IMR-90 (cell line): ENCODE measurements around the gene DLG4. TPM values are rescaled to one million over a fixed set of nuclear protein-coding genes. Genes with fewer than 3 reads are reported as not detected.

Experiments used
- ATAC-seq: fragments of 200-7000 bp; cut with Tn5 transposase; 2 replicates; pipeline ENCODE4 v1.9.1; 2020; ENCODE audit warnings: low read depth, mild to moderate bottlenecking, moderate library complexity
- BruUV-seq: library from RNA; stranded (reverse); fragments of 400-500 nt; replicated peaks from 2 replicates; lab custom pipeline; 2021; lab: Mats Ljungman, UMichigan
- CTCF ChIA-PET: fragments of 300-600 bp; formaldehyde crosslinking; extraction: SDS; loops from one replicate; lab custom pipeline; 2021; ENCODE audit warnings: antibody characterized with exemption; lab: Yijun Ruan, JAX
- POLR2A ChIA-PET: fragments of 300-600 bp; sonication (Branson Sonifier 250); formaldehyde crosslinking; loops from one replicate; lab custom pipeline; 2022; ENCODE audit warnings: antibody characterized with exemption; ENCODE audit not compliant: unreplicated experiment; lab: Charles Lee
- DNase-seq: peaks from one replicate; pipeline ENCODE4 v3.0.0; 2013
- H2AFZ ChIP-seq: replicated peaks from 2 replicates; pipeline ENCODE3; 2013; ENCODE audit warnings: low read length, mild to moderate bottlenecking; ENCODE audit not compliant: poor library complexity
- H2AK5ac ChIP-seq: 2 replicates; pipeline ENCODE4 v1.6.1; 2013; ENCODE audit warnings: low read depth, low read length, inconsistent platforms
- H2AK9ac ChIP-seq: replicated peaks from 2 replicates; pipeline ENCODE3; 2013; ENCODE audit warnings: mild to moderate bottlenecking, low read depth, low read length, moderate library complexity; ENCODE audit not compliant: poor library complexity
- H2BK120ac ChIP-seq: 2 replicates; pipeline ENCODE4 v1.6.1; 2013; ENCODE audit warnings: low read depth, low read length, inconsistent platforms
- H2BK15ac ChIP-seq: 3 replicates; pipeline ENCODE4 v1.6.1; 2013; ENCODE audit warnings: low read depth, low read length, inconsistent platforms
- H2BK20ac ChIP-seq: 2 replicates; pipeline ENCODE4 v1.6.1; 2013; ENCODE audit warnings: low read depth, mild to moderate bottlenecking, inconsistent platforms, low read length, moderate library complexity
- H2BK5ac ChIP-seq: 2 replicates; pipeline ENCODE4 v1.6.1; 2013; ENCODE audit warnings: mild to moderate bottlenecking, low read depth, low read length, inconsistent platforms; ENCODE audit not compliant: poor library complexity, severe bottlenecking
- H3K14ac ChIP-seq: replicated peaks from 2 replicates; pipeline ENCODE4 v1.6.1; 2013; ENCODE audit warnings: low read depth, low read length, inconsistent platforms
- H3K18ac ChIP-seq: 2 replicates; pipeline ENCODE4 v1.6.1; 2013; ENCODE audit warnings: low read depth, low read length, control low read depth
- H3K23ac ChIP-seq: 2 replicates; pipeline ENCODE4 v1.6.1; 2013; ENCODE audit warnings: low read depth, low read length, inconsistent platforms
- H3K27ac ChIP-seq: 2 replicates; pipeline ENCODE4 v1.5.1; 2013; ENCODE audit warnings: mild to moderate bottlenecking, control low read depth, low read length; ENCODE audit not compliant: insufficient read depth
- H3K27me3 ChIP-seq: 2 replicates; pipeline ENCODE4 v1.6.1; 2013; ENCODE audit warnings: low read length; ENCODE audit not compliant: control insufficient read depth, insufficient read depth
- H3K36me3 ChIP-seq: 2 replicates; pipeline ENCODE4 v1.6.1; 2013; ENCODE audit warnings: low read length, mixed read lengths; ENCODE audit not compliant: control insufficient read depth, insufficient read depth
- H3K4ac ChIP-seq: 2 replicates; pipeline ENCODE4 v1.6.1; 2013; ENCODE audit warnings: low read depth, low read length, inconsistent platforms
- H3K4me1 ChIP-seq: 2 replicates; pipeline ENCODE4 v1.6.1; 2013; ENCODE audit warnings: low read length, mixed read lengths; ENCODE audit not compliant: control insufficient read depth, insufficient read depth
- H3K4me2 ChIP-seq: 2 replicates; pipeline ENCODE4 v1.6.1; 2013; ENCODE audit warnings: low read depth, mild to moderate bottlenecking, control low read depth, low read length, moderate library complexity
- H3K4me3 ChIP-seq: 2 replicates; pipeline ENCODE4 v1.5.1; 2013; ENCODE audit warnings: low read depth, mild to moderate bottlenecking, control low read depth, low read length, moderate library complexity; ENCODE audit not compliant: insufficient read depth
- H3K56ac ChIP-seq: 2 replicates; pipeline ENCODE4 v1.6.1; 2013; ENCODE audit warnings: low read length, inconsistent platforms; ENCODE audit not compliant: insufficient read depth; ENCODE audit errors: extremely low read depth
- H3K79me1 ChIP-seq, 2 experiments: 2 replicates each; pipeline ENCODE4 v1.6.1; 2013; ENCODE audit warnings: low read length in 2 of 2, inconsistent platforms in 1 of 2, low read depth in 1 of 2
- H3K9ac ChIP-seq: 2 replicates; pipeline ENCODE4 v1.6.1; 2013; ENCODE audit warnings: low read depth, low read length, control low read depth
- H3K9me1 ChIP-seq: 2 replicates; pipeline ENCODE4 v1.6.1; 2013; ENCODE audit warnings: low read length, inconsistent platforms; ENCODE audit not compliant: insufficient read depth
- H3K9me3 ChIP-seq: 2 replicates; pipeline ENCODE4 v1.6.1; 2013; ENCODE audit warnings: low read length; ENCODE audit not compliant: control insufficient read depth, insufficient read depth
- H4K20me1 ChIP-seq: 2 replicates; pipeline ENCODE4 v1.6.1; 2013; ENCODE audit warnings: low read length, inconsistent platforms; ENCODE audit not compliant: insufficient read depth
- H4K5ac ChIP-seq: 2 replicates; pipeline ENCODE4 v1.6.1; 2013; ENCODE audit warnings: mild to moderate bottlenecking, low read depth, low read length, control low read depth
- H4K8ac ChIP-seq, 2 experiments: 2 replicates each; pipeline ENCODE4 v1.6.1; 2013; ENCODE audit warnings: low read depth in 2 of 2, low read length in 2 of 2, control low read depth in 1 of 2, inconsistent platforms in 1 of 2
- H4K91ac ChIP-seq: 2 replicates; pipeline ENCODE4 v1.6.1; 2013; ENCODE audit warnings: low read depth, low read length, inconsistent platforms; ENCODE audit not compliant: insufficient read depth
- BHLHE40 ChIP-seq: fragments of 150-350 bp; IDR thresholded peaks from 2 replicates; pipeline ENCODE4 v1.6.1; 2016; ENCODE audit warnings: mild to moderate bottlenecking, low read depth, low read length
- CEBPB ChIP-seq: IDR thresholded peaks from 2 replicates; pipeline ENCODE4 v1.6.1; 2012; ENCODE audit warnings: low read depth, low read length, improper control_type of control experiment
- CHD1 ChIP-seq: IDR thresholded peaks from 2 replicates; pipeline ENCODE4 v1.6.1; 2012; ENCODE audit warnings: low read depth, low read length, improper control_type of control experiment
- FOS ChIP-seq: fragments of 150-350 bp; IDR thresholded peaks from 2 replicates; pipeline ENCODE4 v1.6.1; 2016; ENCODE audit warnings: low read depth, low read length
- MAFK ChIP-seq: IDR thresholded peaks from 2 replicates; pipeline ENCODE4 v1.6.1; 2012; ENCODE audit warnings: low read depth, low read length, improper control_type of control experiment
- MAZ ChIP-seq: IDR thresholded peaks from 2 replicates; pipeline ENCODE4 v1.6.1; 2012; ENCODE audit warnings: low read depth, mild to moderate bottlenecking, low read length, improper control_type of control experiment, moderate library complexity, borderline replicate concordance
- MXI1 ChIP-seq: IDR thresholded peaks from 2 replicates; pipeline ENCODE4 v1.6.1; 2012; ENCODE audit warnings: low read depth, mild to moderate bottlenecking, low read length, moderate library complexity, borderline replicate concordance
- NFE2L2 ChIP-seq: fragments of 150-350 bp; IDR thresholded peaks from 2 replicates; pipeline ENCODE4 v1.6.1; 2016; ENCODE audit warnings: low read depth, mild to moderate bottlenecking, low read length
- RAD21 ChIP-seq: IDR thresholded peaks from 2 replicates; pipeline ENCODE4 v1.6.1; 2012; ENCODE audit warnings: low read length, improper control_type of control experiment
- RCOR1 ChIP-seq: IDR thresholded peaks from 2 replicates; pipeline ENCODE4 v1.6.1; 2012; ENCODE audit warnings: mild to moderate bottlenecking, low read length, improper control_type of control experiment; ENCODE audit not compliant: insufficient replicate concordance
- WGBS, 2 experiments: methylation state at CpG; one replicate each; pipeline versions ENCODE4 v1.1.5 to v1.1.7; 2013; ENCODE audit warnings: missing lambda C conversion rate in 2 of 2; ENCODE audit not compliant: insufficient read length in 1 of 2; ENCODE audit errors: extremely low coverage in 2 of 2; 5-methylcytosine and 5-hydroxymethylcytosine counted together
- dilution Hi-C: fragments of 300-500 bp; cut with HindIII; formaldehyde crosslinking; loops from one replicate; pipeline ENCODE4 v1.14.3; 2018; ENCODE audit warnings: low sequenced_read_pairs; ENCODE audit not compliant: unreplicated experiment
- in situ Hi-C: fragments of 300-500 bp; cut with MboI; formaldehyde crosslinking; loops from 3 replicates; pipeline ENCODE4 v1.14.3; 2019; ENCODE audit warnings: low sequenced_read_pairs, inconsistent platforms, mixed read lengths
- intact Hi-C: fragments of 100-400 bp; cut with micrococcal nuclease; formaldehyde crosslinking; loops from 2 replicates; pipeline ENCODE4 v1.10.0; 2022
- polyA plus RNA-seq, 3 experiments: library from polyadenylated mRNA; depleted of rRNA; stranded (reverse); fragments of >200 nt; gene quantifications; 2 replicates each; pipeline ENCODE4 v1.2.3, GENCODE V29; 2012; ENCODE audit warnings: low replicate concordance in 1 of 3
- total RNA-seq: library from RNA; depleted of rRNA; stranded (reverse); fragments of >200 nt; gene quantifications from 2 replicates; pipeline ENCODE4 v1.2.3, GENCODE V29; 2012
- TF ChIP-seq, protein P1 (sequence below): fragments of 150-350 bp; IDR thresholded peaks from 2 replicates; pipeline ENCODE4 v1.6.1; 2016; ENCODE audit warnings: low read depth, mild to moderate bottlenecking, low read length, moderate library complexity, borderline replicate concordance
- TF ChIP-seq, protein P2 (sequence below): conservative IDR thresholded peaks from 2 replicates; pipeline ENCODE4 v1.5.1; 2012; ENCODE audit warnings: mild to moderate bottlenecking, low read depth, low read length, improper control_type of control experiment
- TF ChIP-seq, protein P3 (sequence below): fragments of 150-350 bp; IDR thresholded peaks from 2 replicates; pipeline ENCODE4 v1.6.1; 2017; ENCODE audit warnings: mild to moderate bottlenecking, antibody characterized with exemption, low read length, low read depth

DLG4 gene
- total and polyA plus RNA-seq, 2 of the 4 experiments (the other 2 are of a cell fraction) = 8.2 to 30.5 TPM

DNA sequence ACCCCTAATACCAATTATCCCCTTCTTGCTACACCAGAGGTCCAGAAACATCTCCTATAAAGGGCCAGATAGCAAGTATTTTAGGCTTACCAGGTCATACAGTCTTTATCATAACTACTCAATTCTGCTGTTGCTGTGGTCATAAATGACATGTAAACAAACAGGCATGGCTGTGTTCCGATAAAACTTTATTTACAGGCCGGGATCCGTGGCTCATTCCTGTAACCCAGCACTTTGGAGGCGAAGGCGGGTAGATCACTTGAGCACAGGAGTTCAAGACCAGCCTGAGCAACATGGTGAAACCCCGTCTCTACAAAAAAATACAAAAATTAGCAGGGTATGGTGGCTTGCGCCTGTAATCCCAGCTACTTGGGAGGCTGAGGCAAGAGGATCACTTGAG is 52.8 kb downstream of the DLG4 start:
- Histone ChIP-seq H3K4me2 (no peak overlapping the region), H3K23ac (no peak overlapping the region), H2BK15ac (no peak overlapping the region), H4K5ac (no peak overlapping the region), H3K4me3 (no peak overlapping the region), H3K9me3 (peaks cover 3% of the 10 kb centered on the region), H2BK120ac (no peak overlapping the region), H2AK5ac (no peak overlapping the region), H3K27me3 (no peaks in the 10 kb centered on the region; the same call in 1 of the 2 replicates), H3K9ac (no peak overlapping the region), H2AFZ (no peak overlapping the region), H3K27ac (no peak overlapping the region), H4K8ac (no peak overlapping the region), H3K36me3 (no peaks in the 10 kb centered on the region), H3K18ac (no peak overlapping the region), H3K56ac (no peak overlapping the region), H2BK5ac (no peak overlapping the region), H3K4me1 (no peaks in the 10 kb centered on the region), H3K79me1 (no peaks in the 10 kb centered on the region), H2BK20ac (no peak overlapping the region), H3K14ac (no peak overlapping the region), H4K91ac (no peak overlapping the region), H3K9me1 (no peaks in the 10 kb centered on the region), H4K20me1 (no peaks in the 10 kb centered on the region), H3K4ac (no peak overlapping the region), H2AK9ac (no peak overlapping the region)
- WGBS, 2 experiments = 80% methylated on average over 1 of the region's 7 CpGs; no CpG with 5 or more reads in 1 of the 2 experiments
- DNase-seq (no peak), ATAC-seq (no peak)
- intact Hi-C loops = no loop called here
- dilution Hi-C loops = no loop called here
- no TSS peak for BruUV-seq
- in situ Hi-C loops = no loop called here
- ChIA-PET POLR2A (no interaction called here), CTCF (no interaction called here)
- no peak for TF ChIP-seq MAFK
- no peak for TF ChIP-seq CEBPB
- TF ChIP-seq BHLHE40 = no peak
- TF ChIP-seq, protein P1, sequence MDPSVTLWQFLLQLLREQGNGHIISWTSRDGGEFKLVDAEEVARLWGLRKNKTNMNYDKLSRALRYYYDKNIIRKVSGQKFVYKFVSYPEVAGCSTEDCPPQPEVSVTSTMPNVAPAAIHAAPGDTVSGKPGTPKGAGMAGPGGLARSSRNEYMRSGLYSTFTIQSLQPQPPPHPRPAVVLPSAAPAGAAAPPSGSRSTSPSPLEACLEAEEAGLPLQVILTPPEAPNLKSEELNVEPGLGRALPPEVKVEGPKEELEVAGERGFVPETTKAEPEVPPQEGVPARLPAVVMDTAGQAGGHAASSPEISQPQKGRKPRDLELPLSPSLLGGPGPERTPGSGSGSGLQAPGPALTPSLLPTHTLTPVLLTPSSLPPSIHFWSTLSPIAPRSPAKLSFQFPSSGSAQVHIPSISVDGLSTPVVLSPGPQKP = no peak
- TF ChIP-seq FOS = no peak
- TF ChIP-seq CHD1 = no peak
- no peak for TF ChIP-seq NFE2L2
- no peak for TF ChIP-seq MAZ
- TF ChIP-seq MXI1 = no peak
- TF ChIP-seq RCOR1 = no peak
- TF ChIP-seq RAD21 = no peak
- TF ChIP-seq, protein P2, sequence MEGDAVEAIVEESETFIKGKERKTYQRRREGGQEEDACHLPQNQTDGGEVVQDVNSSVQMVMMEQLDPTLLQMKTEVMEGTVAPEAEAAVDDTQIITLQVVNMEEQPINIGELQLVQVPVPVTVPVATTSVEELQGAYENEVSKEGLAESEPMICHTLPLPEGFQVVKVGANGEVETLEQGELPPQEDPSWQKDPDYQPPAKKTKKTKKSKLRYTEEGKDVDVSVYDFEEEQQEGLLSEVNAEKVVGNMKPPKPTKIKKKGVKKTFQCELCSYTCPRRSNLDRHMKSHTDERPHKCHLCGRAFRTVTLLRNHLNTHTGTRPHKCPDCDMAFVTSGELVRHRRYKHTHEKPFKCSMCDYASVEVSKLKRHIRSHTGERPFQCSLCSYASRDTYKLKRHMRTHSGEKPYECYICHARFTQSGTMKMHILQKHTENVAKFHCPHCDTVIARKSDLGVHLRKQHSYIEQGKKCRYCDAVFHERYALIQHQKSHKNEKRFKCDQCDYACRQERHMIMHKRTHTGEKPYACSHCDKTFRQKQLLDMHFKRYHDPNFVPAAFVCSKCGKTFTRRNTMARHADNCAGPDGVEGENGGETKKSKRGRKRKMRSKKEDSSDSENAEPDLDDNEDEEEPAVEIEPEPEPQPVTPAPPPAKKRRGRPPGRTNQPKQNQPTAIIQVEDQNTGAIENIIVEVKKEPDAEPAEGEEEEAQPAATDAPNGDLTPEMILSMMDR = no peak
- TF ChIP-seq, protein P3, sequence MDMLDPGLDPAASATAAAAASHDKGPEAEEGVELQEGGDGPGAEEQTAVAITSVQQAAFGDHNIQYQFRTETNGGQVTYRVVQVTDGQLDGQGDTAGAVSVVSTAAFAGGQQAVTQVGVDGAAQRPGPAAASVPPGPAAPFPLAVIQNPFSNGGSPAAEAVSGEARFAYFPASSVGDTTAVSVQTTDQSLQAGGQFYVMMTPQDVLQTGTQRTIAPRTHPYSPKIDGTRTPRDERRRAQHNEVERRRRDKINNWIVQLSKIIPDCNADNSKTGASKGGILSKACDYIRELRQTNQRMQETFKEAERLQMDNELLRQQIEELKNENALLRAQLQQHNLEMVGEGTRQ = no peak
